GM19324 (cell line): Measurements from ENCODE around the gene WNK2.

Experiments
- ATAC-seq: cut with Tn5 transposase; IDR thresholded peaks from one replicate; pipeline ENCODE4 v1.9.1; 2021; ENCODE audit warnings: mild to moderate bottlenecking, moderate library complexity; ENCODE audit not compliant: unreplicated experiment, low FRiP score

Gene WNK2

GRCh38 chr9:93212409-93212808 is 28.5 kb downstream of the WNK2 start:
- no peak for ATAC-seq

- ATAC-seq, result no peak
Measured at GRCh38 chr9:93216073-93216365, 32.1 kb downstream of the WNK2 start.

- no peak for ATAC-seq
Measured at GRCh38 chr9:93217706-93218105, 33.8 kb downstream of the WNK2 start.

- no peak for ATAC-seq
Measured at GRCh38 chr9:93218161-93218560, 34.2 kb downstream of the WNK2 start.

GRCh38 chr9:93218671-93219420 is 34.9 kb downstream of the WNK2 start:
- ATAC-seq, result no peak

GRCh38 chr9:93219692-93220091 is 35.8 kb downstream of the WNK2 start:
- ATAC-seq, result no peak

GRCh38 chr9:93220627-93221026 is 36.7 kb downstream of the WNK2 start:
- ATAC-seq, result no peak

GRCh38 chr9:93221044-93221443 is 37.1 kb downstream of the WNK2 start:
- ATAC-seq, result no peak

GRCh38 chr9:93222890-93223259 is 38.9 kb downstream of the WNK2 start:
- ATAC-seq, result no peak

GRCh38 chr9:93223260-93224180 is 39.6 kb downstream of the WNK2 start:
- no peak for ATAC-seq

GRCh38 chr9:93224591-93224990 is 40.7 kb downstream of the WNK2 start:
- no peak for ATAC-seq

GRCh38 chr9:93225417-93225816 is 41.5 kb downstream of the WNK2 start:
- ATAC-seq, result no peak

GRCh38 chr9:93225892-93226291 is 42.0 kb downstream of the WNK2 start:
- ATAC-seq, result no peak

- no peak for ATAC-seq
Measured at GRCh38 chr9:93226819-93227218, 42.9 kb downstream of the WNK2 start.

GRCh38 chr9:93228030-93228429 is 44.1 kb downstream of the WNK2 start:
- ATAC-seq, result no peak

- no peak for ATAC-seq
Measured at GRCh38 chr9:93228453-93228852, 44.5 kb downstream of the WNK2 start.

- no peak for ATAC-seq
Measured at GRCh38 chr9:93229636-93230035, 45.7 kb downstream of the WNK2 start.

GRCh38 chr9:93230185-93230584 is 46.2 kb downstream of the WNK2 start:
- no peak for ATAC-seq

GRCh38 chr9:93230601-93231000 is 46.7 kb downstream of the WNK2 start:
- ATAC-seq, result no peak

GRCh38 chr9:93231121-93231694 is 47.3 kb downstream of the WNK2 start:
- ATAC-seq, result no peak

GRCh38 chr9:93231716-93232115 is 47.8 kb downstream of the WNK2 start:
- ATAC-seq, result no peak
